ENCODE results near the gene PPP6R2. TPM values are rescaled to one million over a fixed set of nuclear protein-coding genes. Genes with fewer than 3 reads are reported as not detected.

The PPP6R2 gene
- polyA plus RNA-seq, 1 donor (not counting 4 experiments of a cell fraction or from before 2014, with no cell fraction given), result 19.8 TPM

- H3K79me2 ChIP-seq (ENCODE audit: control insufficient read depth, insufficient read depth, low read length), result no peaks in the 10 kb centered on the region
- no peak overlapping the region for H3K4me2 ChIP-seq (ENCODE audit: control insufficient read depth, extremely low read depth, insufficient read depth, low read depth, low read length)
- dilution Hi-C loops (cut with MboI; ENCODE audit: extremely low pct_ligation_motif_present, low sequenced_read_pairs), result no loop called here
- no peak overlapping the region for H3K27ac ChIP-seq (ENCODE audit: control insufficient read depth, insufficient read depth, low read length)
- H3K27me3 ChIP-seq (ENCODE audit: control insufficient read depth, extremely low read depth, insufficient read depth, low read length), result no peaks in the 10 kb centered on the region
- H2AFZ ChIP-seq (ENCODE audit: control insufficient read depth, low read length), result no peak overlapping the region
- peaks cover 11 to 28% of the 10 kb centered on the region in 2 experiments for H3K36me3 ChIP-seq (ENCODE audit: control insufficient read depth in 2 of 2, extremely low read depth in 1 of 2, insufficient read depth in 2 of 2, low read length in 2 of 2)
- TF ChIP-seq CTCF (optimal IDR thresholded peaks at IDR 0.05 in 1 of 3, IDR thresholded peaks at IDR 0.05 in 1 of 3, conservative IDR thresholded peaks at IDR 0.05 in 1 of 3; ENCODE audit: extremely low read depth in 1 of 3, insufficient read depth in 2 of 3, low read length in 3 of 3) (no peak), EZH2 (IDR thresholded peaks at IDR 0.05; ENCODE audit: low read length) (no peak)
- peaks cover 5% of the 10 kb centered on the region for H4K20me1 ChIP-seq (ENCODE audit: control insufficient read depth, extremely low read depth, insufficient read depth, low read length)
- no peak overlapping the region for H3K4me3 ChIP-seq (ENCODE audit: control insufficient read depth in 2 of 3, extremely low read depth in 1 of 3, insufficient read depth in 2 of 3, low read depth in 1 of 3, low read length in 3 of 3)
- H3K9me3 ChIP-seq (ENCODE audit: control insufficient read depth, low read depth, low read length), result no peaks in the 10 kb centered on the region
- DNase-seq (ENCODE audit: low read depth, low spot score), result no peak
- H3K9ac ChIP-seq (ENCODE audit: control insufficient read depth, extremely low read depth, insufficient read depth, low read length), result no peak overlapping the region
- FAIRE-seq, result no peak
- no peaks in the 10 kb centered on the region for H3K9me1 ChIP-seq (ENCODE audit: control insufficient read depth, extremely low read depth, insufficient read depth, low read length)
- H3K4me1 ChIP-seq (ENCODE audit: control insufficient read depth, extremely low read depth, insufficient read depth, low read length), result peaks cover 1% of the 10 kb centered on the region
Observed at GRCh38 chr22:50440544-50441249, 97.6 kb downstream of the PPP6R2 start.

- H2AFZ ChIP-seq (ENCODE audit: control insufficient read depth, low read length), result no peak overlapping the region
- H4K20me1 ChIP-seq (ENCODE audit: control insufficient read depth, extremely low read depth, insufficient read depth, low read length), result peaks cover 5% of the 10 kb centered on the region
- H3K79me2 ChIP-seq (ENCODE audit: control insufficient read depth, insufficient read depth, low read length), result no peaks in the 10 kb centered on the region
- no peak overlapping the region for H3K4me3 ChIP-seq (ENCODE audit: control insufficient read depth in 2 of 3, extremely low read depth in 1 of 3, insufficient read depth in 2 of 3, low read depth in 1 of 3, low read length in 3 of 3)
- TF ChIP-seq EZH2 (IDR thresholded peaks at IDR 0.05; ENCODE audit: low read length) (no peak), CTCF (optimal IDR thresholded peaks at IDR 0.05 in 1 of 3, IDR thresholded peaks at IDR 0.05 in 1 of 3, conservative IDR thresholded peaks at IDR 0.05 in 1 of 3; ENCODE audit: extremely low read depth in 1 of 3, insufficient read depth in 2 of 3, low read length in 3 of 3) (no peak)
- H3K9me1 ChIP-seq (ENCODE audit: control insufficient read depth, extremely low read depth, insufficient read depth, low read length), result no peaks in the 10 kb centered on the region
- DNase-seq (ENCODE audit: low read depth, low spot score) (no peak), FAIRE-seq (no peak)
- dilution Hi-C loops (cut with MboI; ENCODE audit: extremely low pct_ligation_motif_present, low sequenced_read_pairs), result no loop called here
- H3K27ac ChIP-seq (ENCODE audit: control insufficient read depth, insufficient read depth, low read length), result no peak overlapping the region
- peaks cover 17 to 26% of the 10 kb centered on the region in 2 experiments for H3K36me3 ChIP-seq (ENCODE audit: control insufficient read depth in 2 of 2, extremely low read depth in 1 of 2, insufficient read depth in 2 of 2, low read length in 2 of 2)
- H3K27me3 ChIP-seq (ENCODE audit: control insufficient read depth, extremely low read depth, insufficient read depth, low read length), result no peaks in the 10 kb centered on the region
- H3K9ac ChIP-seq (ENCODE audit: control insufficient read depth, extremely low read depth, insufficient read depth, low read length), result no peak overlapping the region
- H3K4me2 ChIP-seq (ENCODE audit: control insufficient read depth, extremely low read depth, insufficient read depth, low read depth, low read length), result no peak overlapping the region
- no peaks in the 10 kb centered on the region for H3K9me3 ChIP-seq (ENCODE audit: control insufficient read depth, low read depth, low read length)
- H3K4me1 ChIP-seq (ENCODE audit: control insufficient read depth, extremely low read depth, insufficient read depth, low read length), result no peaks in the 10 kb centered on the region
Observed at GRCh38 chr22:50441428-50441993, 98.4 kb downstream of the PPP6R2 start.

Measured in keratinocyte (primary cell).